Type B pancreatic cell (in vitro differentiated cells): ENCODE data around the gene B3GALT2. TPM values are rescaled to one million over a fixed set of nuclear protein-coding genes. Genes with fewer than 3 reads are reported as not detected.
A peak's percentile ranks its signal among the peaks of the same experiment; 100 is the strongest.

Experiments used
- DNase-seq: peaks from one replicate; pipeline ENCODE4 v3.0.0; 2021; ENCODE audit warnings: mixed read lengths; ENCODE audit not compliant: unreplicated experiment; ENCODE audit errors: extremely low spot score
- H3K27ac Mint-ChIP-seq: 2 replicates; pipeline ENCODE4 v1.8.0; 2021; ENCODE audit warnings: mild to moderate bottlenecking, mixed read lengths
- H3K27me3 Mint-ChIP-seq: 2 replicates; pipeline ENCODE4 v1.8.0; 2021; ENCODE audit warnings: mixed read lengths
- H3K36me3 Mint-ChIP-seq: 2 replicates; pipeline ENCODE4 v1.8.0; 2021; ENCODE audit warnings: mixed read lengths
- H3K4me1 Mint-ChIP-seq: one replicate; pipeline ENCODE4 v1.8.0; 2021; ENCODE audit warnings: mixed read lengths; ENCODE audit not compliant: unreplicated experiment
- H3K4me3 Mint-ChIP-seq: 2 replicates; pipeline ENCODE4 v1.8.0; 2021; ENCODE audit warnings: mild to moderate bottlenecking, mixed read lengths
- H3K9me3 Mint-ChIP-seq: 2 replicates; pipeline ENCODE4 v1.8.0; 2021; ENCODE audit warnings: mixed read lengths
- total RNA-seq: library from RNA; stranded (reverse); gene quantifications from 2 replicates; pipeline ENCODE4 v1.2.1, GENCODE V29; 2021; ENCODE audit warnings: low replicate concordance
- TF ChIP-seq, protein P1 (sequence below): fragments of 200-600 bp; sonication (generic); conservative IDR thresholded peaks from 2 replicates; pipeline ENCODE4 v1.5.0; 2021; ENCODE audit warnings: antibody characterized with exemption, mild to moderate bottlenecking

Gene B3GALT2
- total RNA-seq, 1 donor from 2014 or later = 3.2 TPM

DNA sequence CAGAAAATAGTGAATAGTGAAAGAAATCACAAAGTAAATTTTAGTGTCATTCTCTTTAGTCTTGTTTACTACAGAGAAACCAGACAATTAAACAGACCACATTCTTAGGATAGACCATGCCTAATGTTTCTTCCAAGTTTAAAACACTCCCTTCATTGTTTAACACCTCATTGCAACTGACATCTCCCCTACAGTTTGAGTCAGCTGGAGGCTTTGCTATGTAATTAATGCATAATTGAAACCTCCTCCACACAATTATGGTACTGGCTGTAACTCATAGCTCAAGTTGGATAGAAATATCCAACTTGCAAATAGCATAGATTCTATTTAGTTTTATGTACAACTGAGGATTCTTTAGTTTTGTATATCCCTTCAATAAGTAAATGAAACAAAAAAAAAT, 35.2 kb upstream of the B3GALT2 start:
- TF ChIP-seq, protein P1, sequence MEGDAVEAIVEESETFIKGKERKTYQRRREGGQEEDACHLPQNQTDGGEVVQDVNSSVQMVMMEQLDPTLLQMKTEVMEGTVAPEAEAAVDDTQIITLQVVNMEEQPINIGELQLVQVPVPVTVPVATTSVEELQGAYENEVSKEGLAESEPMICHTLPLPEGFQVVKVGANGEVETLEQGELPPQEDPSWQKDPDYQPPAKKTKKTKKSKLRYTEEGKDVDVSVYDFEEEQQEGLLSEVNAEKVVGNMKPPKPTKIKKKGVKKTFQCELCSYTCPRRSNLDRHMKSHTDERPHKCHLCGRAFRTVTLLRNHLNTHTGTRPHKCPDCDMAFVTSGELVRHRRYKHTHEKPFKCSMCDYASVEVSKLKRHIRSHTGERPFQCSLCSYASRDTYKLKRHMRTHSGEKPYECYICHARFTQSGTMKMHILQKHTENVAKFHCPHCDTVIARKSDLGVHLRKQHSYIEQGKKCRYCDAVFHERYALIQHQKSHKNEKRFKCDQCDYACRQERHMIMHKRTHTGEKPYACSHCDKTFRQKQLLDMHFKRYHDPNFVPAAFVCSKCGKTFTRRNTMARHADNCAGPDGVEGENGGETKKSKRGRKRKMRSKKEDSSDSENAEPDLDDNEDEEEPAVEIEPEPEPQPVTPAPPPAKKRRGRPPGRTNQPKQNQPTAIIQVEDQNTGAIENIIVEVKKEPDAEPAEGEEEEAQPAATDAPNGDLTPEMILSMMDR = no peak
- Mint-ChIP-seq H3K9me3 (peaks cover 12% of the 10 kb centered on the region), H3K4me1 (peaks cover 15% of the 10 kb centered on the region), H3K27me3 (no peaks in the 10 kb centered on the region), H3K27ac (no peak overlapping the region), H3K4me3 (no peak overlapping the region), H3K36me3 (peaks cover 57% of the 10 kb centered on the region)
- no peak for DNase-seq

GRCh38 chr1:193219391-193219790, 33.0 kb upstream of the B3GALT2 start:
- H3K36me3 Mint-ChIP-seq = peaks cover 53% of the 10 kb centered on the region
- H3K27me3 Mint-ChIP-seq = no peaks in the 10 kb centered on the region
- DNase-seq = no peak
- peaks cover 4% of the 10 kb centered on the region for H3K9me3 Mint-ChIP-seq
- no peak overlapping the region for H3K27ac Mint-ChIP-seq
- TF ChIP-seq, protein P1 = no peak
- no peak overlapping the region for H3K4me3 Mint-ChIP-seq
- peaks cover 15% of the 10 kb centered on the region for H3K4me1 Mint-ChIP-seq

DNA sequence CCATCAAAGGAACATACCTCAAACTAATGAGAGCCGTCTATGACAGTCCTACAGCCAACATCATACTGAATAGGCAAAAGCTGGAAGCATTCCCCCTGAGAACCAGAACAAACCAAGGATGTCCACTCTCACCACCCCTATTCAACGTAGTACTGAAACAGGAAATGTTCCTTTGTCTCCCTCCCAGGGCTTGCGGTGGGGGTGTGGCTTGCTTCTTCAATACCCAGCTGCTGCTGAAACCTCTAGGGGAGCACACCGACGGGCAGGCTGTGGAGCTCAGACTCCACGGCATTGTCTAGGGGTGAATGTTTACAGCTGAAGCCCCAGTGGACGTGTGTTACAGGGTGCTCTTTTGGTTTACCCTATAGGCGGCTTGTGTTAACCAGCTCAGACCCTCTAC, 30.5 kb upstream of the B3GALT2 start:
- Mint-ChIP-seq H3K4me1 (peaks cover 9% of the 10 kb centered on the region), H3K4me3 (no peak overlapping the region), H3K27me3 (no peaks in the 10 kb centered on the region), H3K36me3 (peaks cover 59% of the 10 kb centered on the region), H3K27ac (no peak overlapping the region), H3K9me3 (peaks cover 4% of the 10 kb centered on the region)
- no peak for DNase-seq
- TF ChIP-seq, protein P1 = no peak

DNA sequence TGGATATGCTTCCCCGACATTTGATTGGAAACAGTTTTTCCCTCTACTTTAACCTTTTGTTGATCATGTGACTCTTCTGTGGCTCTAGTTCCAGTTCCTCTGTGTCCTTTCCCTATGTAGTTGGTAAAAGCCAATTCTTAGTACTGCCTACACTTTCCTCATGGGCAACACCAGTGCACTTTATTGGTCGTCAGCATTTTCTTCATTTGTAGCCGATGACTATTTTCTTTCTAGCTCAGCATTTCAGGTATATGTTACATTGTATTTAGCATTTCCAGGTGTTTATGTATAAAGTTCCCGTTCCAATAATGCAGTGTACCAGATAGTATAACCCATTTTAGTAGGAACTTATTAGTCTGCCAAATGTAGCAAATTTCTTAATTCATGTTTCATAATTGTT, 27.6 kb upstream of the B3GALT2 start:
- TF ChIP-seq, protein P1 = no peak
- peaks cover 63% of the 10 kb centered on the region for H3K36me3 Mint-ChIP-seq

GRCh38 chr1:193212637-193213036, 26.2 kb upstream of the B3GALT2 start:
- Mint-ChIP-seq H3K4me1 (peaks cover 5% of the 10 kb centered on the region), H3K4me3 (no peak overlapping the region), H3K27ac (peak overlapping the region; percentile 59)

More for the DNA sequence above, 27.6 kb upstream of the B3GALT2 start:
- H3K27me3 Mint-ChIP-seq = no peaks in the 10 kb centered on the region
- no peak overlapping the region for H3K27ac Mint-ChIP-seq
- H3K4me1 Mint-ChIP-seq = peaks cover 5% of the 10 kb centered on the region
- no peak overlapping the region for H3K4me3 Mint-ChIP-seq
- DNase-seq = no peak
- H3K9me3 Mint-ChIP-seq = peaks cover 11% of the 10 kb centered on the region

More at GRCh38 chr1:193212637-193213036, 26.2 kb upstream of the B3GALT2 start:
- H3K27me3 Mint-ChIP-seq = no peaks in the 10 kb centered on the region
- peaks cover 70% of the 10 kb centered on the region for H3K36me3 Mint-ChIP-seq
- peaks cover 16% of the 10 kb centered on the region for H3K9me3 Mint-ChIP-seq
- no peak for DNase-seq
- TF ChIP-seq, protein P1 = no peak
